Measurements from ENCODE around the gene TMEM212. TPM values are rescaled to one million over a fixed set of nuclear protein-coding genes. Genes with fewer than 3 reads are reported as not detected.

TMEM212 gene
- total and polyA plus RNA-seq, 2 experiments from 2014 or later: not detected

DNA sequence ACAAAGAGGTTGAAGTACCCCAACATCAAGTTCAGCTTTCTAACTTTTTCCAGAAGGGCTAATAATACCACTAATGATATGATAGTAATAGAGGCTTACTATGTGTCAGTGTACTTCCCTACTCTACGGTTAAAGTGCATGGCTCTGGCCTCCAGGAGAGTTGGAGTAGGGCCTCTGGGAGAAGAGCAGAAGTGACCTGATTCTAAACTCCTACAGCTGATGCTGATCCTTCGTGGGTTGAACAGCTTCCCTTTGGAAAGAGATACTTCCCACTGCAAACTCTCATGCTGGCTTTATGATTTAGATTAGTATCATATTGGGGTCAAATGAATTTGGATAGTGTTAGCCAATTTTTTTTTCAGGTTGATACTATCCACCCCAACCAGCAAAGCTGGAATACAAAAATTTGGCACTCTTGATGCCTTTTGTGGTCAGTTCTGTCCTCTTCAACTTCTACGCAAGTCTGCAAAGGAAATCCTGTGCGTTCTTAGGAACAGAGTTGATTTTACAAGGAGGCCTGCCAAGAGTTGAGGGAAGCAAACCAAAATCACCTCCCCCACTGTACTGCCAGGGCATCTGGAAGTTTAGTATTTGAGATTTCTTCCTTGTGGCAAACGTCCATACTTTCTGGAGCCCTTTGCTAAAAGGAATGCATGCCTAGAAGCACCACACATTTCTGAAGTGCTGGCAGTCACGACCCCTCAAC lies 17.8 kb downstream of the TMEM212 start:
- H3K27ac ChIP-seq: no peak overlapping the region
- H3K36me3 ChIP-seq (replicated peaks; ENCODE audit: insufficient read depth, low read depth): no peaks in the 10 kb centered on the region
- no peaks in the 10 kb centered on the region for H3K79me2 ChIP-seq
- no peak overlapping the region for H3K4me3 ChIP-seq
- 73% methylated on average over 6 of the region's 6 CpGs for WGBS (ENCODE audit: low lambda C conversion rate, missing lambda C conversion rate)
- H2AFZ ChIP-seq: no peak overlapping the region
- H3K4me1 ChIP-seq (ENCODE audit: insufficient read depth): peaks cover 4% of the 10 kb centered on the region
- no peaks in the 10 kb centered on the region for H3K9me2 ChIP-seq (replicated peaks; ENCODE audit: insufficient read depth)
- H3K27me3 ChIP-seq: no peaks in the 10 kb centered on the region
- TF ChIP-seq EZH2phosphoT487 (IDR thresholded peaks at IDR 0.05; ENCODE audit: low read depth, severe bottlenecking, unreplicated experiment) (no peak), EZH2 (IDR thresholded peaks at IDR 0.05; ENCODE audit: borderline replicate concordance) (no peak)
- TF ChIP-seq, protein P1, sequence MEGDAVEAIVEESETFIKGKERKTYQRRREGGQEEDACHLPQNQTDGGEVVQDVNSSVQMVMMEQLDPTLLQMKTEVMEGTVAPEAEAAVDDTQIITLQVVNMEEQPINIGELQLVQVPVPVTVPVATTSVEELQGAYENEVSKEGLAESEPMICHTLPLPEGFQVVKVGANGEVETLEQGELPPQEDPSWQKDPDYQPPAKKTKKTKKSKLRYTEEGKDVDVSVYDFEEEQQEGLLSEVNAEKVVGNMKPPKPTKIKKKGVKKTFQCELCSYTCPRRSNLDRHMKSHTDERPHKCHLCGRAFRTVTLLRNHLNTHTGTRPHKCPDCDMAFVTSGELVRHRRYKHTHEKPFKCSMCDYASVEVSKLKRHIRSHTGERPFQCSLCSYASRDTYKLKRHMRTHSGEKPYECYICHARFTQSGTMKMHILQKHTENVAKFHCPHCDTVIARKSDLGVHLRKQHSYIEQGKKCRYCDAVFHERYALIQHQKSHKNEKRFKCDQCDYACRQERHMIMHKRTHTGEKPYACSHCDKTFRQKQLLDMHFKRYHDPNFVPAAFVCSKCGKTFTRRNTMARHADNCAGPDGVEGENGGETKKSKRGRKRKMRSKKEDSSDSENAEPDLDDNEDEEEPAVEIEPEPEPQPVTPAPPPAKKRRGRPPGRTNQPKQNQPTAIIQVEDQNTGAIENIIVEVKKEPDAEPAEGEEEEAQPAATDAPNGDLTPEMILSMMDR (IDR thresholded peaks at IDR 0.05; ENCODE audit: poor library complexity): no peak
- H4K20me1 ChIP-seq (ENCODE audit: insufficient read depth, poor library complexity, severe bottlenecking): peaks cover 2% of the 10 kb centered on the region
- no peak for DNase-seq (ENCODE audit: low spot score)
- H3K4me2 ChIP-seq: no peak overlapping the region
- H3K9me3 ChIP-seq (ENCODE audit: low read depth): no peaks in the 10 kb centered on the region

DNA sequence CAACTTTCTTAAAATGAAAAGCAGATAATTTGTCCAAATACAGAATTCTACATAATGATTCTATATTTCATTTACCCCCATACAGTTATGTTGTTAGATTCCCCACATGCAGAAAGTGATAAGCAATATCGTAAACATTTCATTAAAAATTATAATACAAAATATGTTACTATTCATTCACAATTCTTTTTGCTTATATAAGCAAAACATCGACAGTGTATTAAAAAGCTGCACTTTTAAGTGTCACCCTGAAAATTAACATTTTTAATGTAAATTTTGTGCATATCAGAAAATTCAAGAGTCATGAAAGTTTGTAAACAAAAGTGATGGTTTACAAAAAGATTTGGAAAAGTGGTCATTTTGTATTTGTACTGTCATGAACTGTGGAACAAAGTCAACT lies 19.2 kb downstream of the TMEM212 start:
- Histone ChIP-seq H3K36me3 (replicated peaks; ENCODE audit: insufficient read depth, low read depth) (no peaks in the 10 kb centered on the region), H3K4me3 (no peak overlapping the region), H3K27me3 (no peaks in the 10 kb centered on the region), H3K9me2 (replicated peaks; ENCODE audit: insufficient read depth) (no peaks in the 10 kb centered on the region), H3K27ac (no peak overlapping the region), H3K79me2 (no peaks in the 10 kb centered on the region), H3K9me3 (ENCODE audit: low read depth) (no peaks in the 10 kb centered on the region), H3K4me1 (ENCODE audit: insufficient read depth) (peaks cover 4% of the 10 kb centered on the region), H2AFZ (no peak overlapping the region), H4K20me1 (ENCODE audit: insufficient read depth, poor library complexity, severe bottlenecking) (peaks cover 2% of the 10 kb centered on the region), H3K4me2 (no peak overlapping the region)
- 87% methylated on average over 2 of the region's 2 CpGs for WGBS (ENCODE audit: low lambda C conversion rate, missing lambda C conversion rate)
- no peak for DNase-seq (ENCODE audit: low spot score)
- TF ChIP-seq EZH2phosphoT487 (IDR thresholded peaks at IDR 0.05; ENCODE audit: low read depth, severe bottlenecking, unreplicated experiment): no peak
- no peak for TF ChIP-seq EZH2 (IDR thresholded peaks at IDR 0.05; ENCODE audit: borderline replicate concordance)
- TF ChIP-seq, protein P1 (IDR thresholded peaks at IDR 0.05; ENCODE audit: poor library complexity): no peak

DNA sequence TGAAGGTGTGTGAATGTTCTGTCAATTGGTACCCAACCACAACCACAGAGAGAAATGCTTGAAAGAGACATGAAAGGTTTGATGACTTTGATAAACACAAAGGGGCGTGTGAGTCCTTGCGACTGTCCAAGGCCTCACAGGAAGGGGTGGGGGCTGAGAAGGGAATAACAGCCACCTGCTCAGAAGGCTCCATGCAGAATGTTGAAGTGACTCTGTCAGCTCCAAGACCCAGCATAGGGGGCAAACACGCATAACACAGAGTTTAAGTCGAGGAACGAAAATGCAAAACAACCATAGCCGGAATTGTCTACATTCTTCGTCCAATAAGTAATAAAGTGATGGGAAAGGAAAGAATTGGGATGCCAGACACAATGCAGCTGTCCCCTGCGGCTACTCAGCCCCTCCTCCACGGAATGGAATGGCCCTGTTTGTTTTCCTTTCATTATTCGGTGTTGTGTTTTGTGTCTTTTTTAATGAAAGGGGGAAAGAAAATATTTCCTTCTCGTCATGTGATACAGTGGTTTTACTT lies 19.9 kb downstream of the TMEM212 start:
- H3K4me3 ChIP-seq: no peak overlapping the region
- no peak overlapping the region for H2AFZ ChIP-seq
- H3K36me3 ChIP-seq (replicated peaks; ENCODE audit: insufficient read depth, low read depth): no peaks in the 10 kb centered on the region
- TF ChIP-seq EZH2phosphoT487 (IDR thresholded peaks at IDR 0.05; ENCODE audit: low read depth, severe bottlenecking, unreplicated experiment) (no peak), EZH2 (IDR thresholded peaks at IDR 0.05; ENCODE audit: borderline replicate concordance) (no peak)
- TF ChIP-seq, protein P1 (IDR thresholded peaks at IDR 0.05; ENCODE audit: poor library complexity): no peak
- no peak overlapping the region for H3K27ac ChIP-seq
- 60% methylated on average over 11 of the region's 11 CpGs for whole genome bisulfite sequencing (ENCODE audit: low lambda C conversion rate, missing lambda C conversion rate)
- H3K4me2 ChIP-seq: no peak overlapping the region
- H4K20me1 ChIP-seq (ENCODE audit: insufficient read depth, poor library complexity, severe bottlenecking): peaks cover 2% of the 10 kb centered on the region
- H3K27me3 ChIP-seq: no peaks in the 10 kb centered on the region
- no peak for DNase-seq (ENCODE audit: low spot score)
- no peaks in the 10 kb centered on the region for H3K79me2 ChIP-seq
- H3K9me3 ChIP-seq (ENCODE audit: low read depth): no peaks in the 10 kb centered on the region
- H3K9me2 ChIP-seq (replicated peaks; ENCODE audit: insufficient read depth): no peaks in the 10 kb centered on the region
- H3K4me1 ChIP-seq (ENCODE audit: insufficient read depth): peaks cover 4% of the 10 kb centered on the region
